ENCODE results near the gene PARS2.

Gene PARS2

GRCh38 chr1:54745274-54745673, 19.0 kb downstream of the PARS2 start:
- TF ChIP-seq, protein P1, sequence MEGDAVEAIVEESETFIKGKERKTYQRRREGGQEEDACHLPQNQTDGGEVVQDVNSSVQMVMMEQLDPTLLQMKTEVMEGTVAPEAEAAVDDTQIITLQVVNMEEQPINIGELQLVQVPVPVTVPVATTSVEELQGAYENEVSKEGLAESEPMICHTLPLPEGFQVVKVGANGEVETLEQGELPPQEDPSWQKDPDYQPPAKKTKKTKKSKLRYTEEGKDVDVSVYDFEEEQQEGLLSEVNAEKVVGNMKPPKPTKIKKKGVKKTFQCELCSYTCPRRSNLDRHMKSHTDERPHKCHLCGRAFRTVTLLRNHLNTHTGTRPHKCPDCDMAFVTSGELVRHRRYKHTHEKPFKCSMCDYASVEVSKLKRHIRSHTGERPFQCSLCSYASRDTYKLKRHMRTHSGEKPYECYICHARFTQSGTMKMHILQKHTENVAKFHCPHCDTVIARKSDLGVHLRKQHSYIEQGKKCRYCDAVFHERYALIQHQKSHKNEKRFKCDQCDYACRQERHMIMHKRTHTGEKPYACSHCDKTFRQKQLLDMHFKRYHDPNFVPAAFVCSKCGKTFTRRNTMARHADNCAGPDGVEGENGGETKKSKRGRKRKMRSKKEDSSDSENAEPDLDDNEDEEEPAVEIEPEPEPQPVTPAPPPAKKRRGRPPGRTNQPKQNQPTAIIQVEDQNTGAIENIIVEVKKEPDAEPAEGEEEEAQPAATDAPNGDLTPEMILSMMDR (IDR thresholded peaks at IDR 0.05; ENCODE audit: borderline replicate concordance, insufficient read depth, low read depth, low read length): no peak
- no peak overlapping the region for H3K4me3 ChIP-seq (ENCODE audit: low read depth, low read length)

- H3K4me3 ChIP-seq (ENCODE audit: low read depth, low read length): no peak overlapping the region
Observed at GRCh38 chr1:54744696-54745095, 19.6 kb downstream of the PARS2 start.

DNA sequence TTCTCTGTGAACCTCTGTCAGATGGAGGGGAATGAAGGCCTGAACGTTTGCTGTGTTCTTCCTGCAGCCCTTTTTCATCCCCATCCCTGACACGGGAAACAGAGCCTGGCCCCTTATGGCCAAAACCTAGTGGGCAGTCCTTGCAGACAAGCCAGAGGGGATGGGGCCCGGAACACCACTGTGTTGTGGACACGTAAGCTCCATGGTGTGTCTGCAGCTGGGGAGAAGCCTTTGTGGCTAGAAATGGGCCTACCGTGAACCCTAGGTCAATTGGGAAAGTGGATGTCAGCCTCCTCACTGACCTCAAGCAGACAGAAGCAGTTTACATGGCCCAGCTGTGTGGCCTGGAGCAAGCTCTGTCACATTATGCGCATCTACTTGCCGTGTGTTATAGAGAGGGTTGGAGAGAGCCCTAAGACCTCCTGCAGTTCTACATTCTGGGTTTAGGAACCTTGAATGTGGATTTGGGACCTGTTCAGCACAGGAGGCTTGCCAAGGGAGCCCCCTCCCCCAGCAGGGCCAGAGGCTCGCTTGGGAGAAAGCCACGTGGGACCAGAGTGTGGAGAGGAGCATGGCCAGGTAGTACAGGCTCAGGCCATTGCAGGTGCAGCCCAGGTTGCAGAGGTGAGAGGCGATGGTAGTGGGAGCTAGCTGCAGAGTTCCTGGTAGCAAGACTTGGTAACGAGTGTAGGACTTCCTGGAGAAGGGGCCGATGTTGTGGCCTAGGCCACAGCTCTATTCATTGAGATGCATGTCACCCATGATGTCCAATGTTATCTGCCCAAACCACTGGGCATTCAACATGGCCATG, 20.7 kb downstream of the PARS2 start:
- TF ChIP-seq, protein P1 (IDR thresholded peaks at IDR 0.05; ENCODE audit: borderline replicate concordance, insufficient read depth, low read depth, low read length): no peak
- no peak overlapping the region for H3K4me3 ChIP-seq (ENCODE audit: low read depth, low read length)

More at GRCh38 chr1:54744696-54745095, 19.6 kb downstream of the PARS2 start:
- TF ChIP-seq, protein P1 (IDR thresholded peaks at IDR 0.05; ENCODE audit: borderline replicate concordance, insufficient read depth, low read depth, low read length): no peak

GRCh38 chr1:54742282-54742681, 22.0 kb downstream of the PARS2 start:
- no peak overlapping the region for H3K4me3 ChIP-seq (ENCODE audit: low read depth, low read length)
- TF ChIP-seq, protein P1 (IDR thresholded peaks at IDR 0.05; ENCODE audit: borderline replicate concordance, insufficient read depth, low read depth, low read length): no peak

- no peak overlapping the region for H3K4me3 ChIP-seq (ENCODE audit: low read depth, low read length)
- TF ChIP-seq, protein P1 (IDR thresholded peaks at IDR 0.05; ENCODE audit: borderline replicate concordance, insufficient read depth, low read depth, low read length): no peak
Observed at GRCh38 chr1:54741531-54741930, 22.8 kb downstream of the PARS2 start.

GRCh38 chr1:54738244-54738643, 26.1 kb downstream of the PARS2 start:
- TF ChIP-seq, protein P1 (IDR thresholded peaks at IDR 0.05; ENCODE audit: borderline replicate concordance, insufficient read depth, low read depth, low read length): no peak
- H3K4me3 ChIP-seq (ENCODE audit: low read depth, low read length): no peak overlapping the region

GRCh38 chr1:54736685-54737084, 27.6 kb downstream of the PARS2 start:
- H3K4me3 ChIP-seq (ENCODE audit: low read depth, low read length): no peak overlapping the region
- TF ChIP-seq, protein P1 (IDR thresholded peaks at IDR 0.05; ENCODE audit: borderline replicate concordance, insufficient read depth, low read depth, low read length): no peak

Data from GM12875 (cell line).